Hematopoietic multipotent progenitor cell treated with erythropoietin and hydrocortisone succinate and interleukin-3 and kit ligand, for 4 days (in vitro differentiated cells): ENCODE results near the gene SGTB.

ENCODE experiments used
- DNase-seq: peaks from one replicate; pipeline ENCODE4 v3.0.0-alpha.2; 2015

SGTB gene, protein sequence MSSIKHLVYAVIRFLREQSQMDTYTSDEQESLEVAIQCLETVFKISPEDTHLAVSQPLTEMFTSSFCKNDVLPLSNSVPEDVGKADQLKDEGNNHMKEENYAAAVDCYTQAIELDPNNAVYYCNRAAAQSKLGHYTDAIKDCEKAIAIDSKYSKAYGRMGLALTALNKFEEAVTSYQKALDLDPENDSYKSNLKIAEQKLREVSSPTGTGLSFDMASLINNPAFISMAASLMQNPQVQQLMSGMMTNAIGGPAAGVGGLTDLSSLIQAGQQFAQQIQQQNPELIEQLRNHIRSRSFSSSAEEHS

DNA sequence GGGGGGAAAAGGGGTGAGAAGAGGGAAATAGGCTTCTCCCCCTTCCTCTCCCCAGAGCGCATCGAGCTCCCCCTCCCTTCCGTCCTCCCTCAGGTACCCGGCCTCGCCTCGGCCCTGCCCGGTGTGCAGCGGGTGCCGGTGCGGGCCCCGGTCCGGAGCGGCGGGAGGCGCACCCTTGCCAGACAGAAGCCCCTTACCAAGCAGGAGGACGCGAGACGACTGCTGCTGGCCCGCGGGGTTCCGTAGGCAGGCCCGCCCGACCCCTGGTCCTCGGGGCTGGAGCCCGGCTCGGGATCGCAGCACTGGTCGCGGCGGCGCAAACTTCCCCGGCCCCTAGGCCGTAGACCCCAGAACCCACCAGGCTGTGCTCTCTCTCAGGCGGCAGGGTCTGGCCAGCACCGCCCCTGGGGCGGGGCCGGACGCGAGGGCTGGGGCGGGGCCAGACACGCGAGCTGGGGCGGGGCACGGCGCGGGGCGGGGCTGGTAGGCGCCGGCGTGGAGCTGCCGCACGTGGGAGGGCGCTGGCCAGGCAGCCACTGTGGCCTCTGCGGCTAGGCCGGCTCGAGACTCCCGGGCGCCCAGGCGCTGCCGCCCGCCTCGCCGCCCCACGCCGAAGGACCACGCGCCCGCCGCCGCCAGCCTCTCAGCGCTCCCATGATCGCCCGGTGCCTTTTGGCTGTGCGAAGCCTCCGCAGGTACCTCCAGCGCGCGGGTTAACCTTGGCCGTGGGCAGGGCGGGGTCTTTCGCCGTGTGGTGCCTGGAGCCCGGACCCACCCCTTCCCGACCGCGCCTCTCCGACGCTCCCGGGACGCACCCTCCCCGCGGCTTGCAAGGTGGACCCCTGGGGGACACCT, at the start of gene SGTB, which contains the start of gene NLN:
TSS of gene SGTB (minus strand) at position 390 of the 855 bp plus-strand sequence. CDS start 1,302 bp downstream, outside the sequence.
TSS of gene NLN (plus strand) at position 486 of the 855 bp plus-strand sequence. CDS start at position 655, 169 bp downstream.
- DNase-seq: peak; percentile 92

DNA sequence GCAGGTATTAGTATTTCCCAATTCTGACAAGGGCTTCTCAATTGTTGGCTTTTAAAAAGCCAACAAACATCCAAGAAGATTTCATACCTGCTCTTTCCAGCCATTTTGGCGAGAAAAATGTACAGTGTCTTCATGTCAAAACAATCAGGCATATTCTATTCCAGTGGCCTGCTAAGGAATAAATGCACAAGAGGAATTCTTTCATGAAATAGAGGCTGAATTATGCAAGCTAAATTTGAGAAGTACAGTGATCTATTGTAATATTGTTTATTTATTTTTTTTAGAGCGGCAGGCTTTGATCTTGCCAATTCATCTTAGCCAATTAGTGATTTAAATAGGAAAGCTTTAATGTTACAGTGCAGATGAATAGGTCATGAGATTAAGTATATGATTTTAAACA, 49.4 kb upstream of the SGTB start:
- DNase-seq: no peak

DNA sequence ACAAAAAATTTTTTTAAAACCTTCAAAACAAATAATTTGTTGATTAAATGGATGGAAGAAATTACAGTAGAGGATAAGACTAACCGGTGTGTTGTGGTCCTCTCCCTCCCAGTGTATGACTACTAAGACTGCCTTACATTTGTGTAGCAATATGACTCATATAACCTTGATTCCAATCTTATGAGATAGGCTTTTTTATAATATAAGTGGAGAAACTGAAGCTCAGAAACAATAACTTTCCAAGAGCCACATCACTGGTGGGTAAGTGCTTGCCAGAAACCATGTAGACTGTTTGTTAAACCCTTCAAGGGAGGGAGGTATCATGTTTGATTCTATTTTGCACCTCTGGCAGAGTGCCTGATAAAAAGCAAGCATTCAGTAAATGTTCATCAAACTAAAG, 47.6 kb upstream of the SGTB start:
- no peak for DNase-seq

DNA sequence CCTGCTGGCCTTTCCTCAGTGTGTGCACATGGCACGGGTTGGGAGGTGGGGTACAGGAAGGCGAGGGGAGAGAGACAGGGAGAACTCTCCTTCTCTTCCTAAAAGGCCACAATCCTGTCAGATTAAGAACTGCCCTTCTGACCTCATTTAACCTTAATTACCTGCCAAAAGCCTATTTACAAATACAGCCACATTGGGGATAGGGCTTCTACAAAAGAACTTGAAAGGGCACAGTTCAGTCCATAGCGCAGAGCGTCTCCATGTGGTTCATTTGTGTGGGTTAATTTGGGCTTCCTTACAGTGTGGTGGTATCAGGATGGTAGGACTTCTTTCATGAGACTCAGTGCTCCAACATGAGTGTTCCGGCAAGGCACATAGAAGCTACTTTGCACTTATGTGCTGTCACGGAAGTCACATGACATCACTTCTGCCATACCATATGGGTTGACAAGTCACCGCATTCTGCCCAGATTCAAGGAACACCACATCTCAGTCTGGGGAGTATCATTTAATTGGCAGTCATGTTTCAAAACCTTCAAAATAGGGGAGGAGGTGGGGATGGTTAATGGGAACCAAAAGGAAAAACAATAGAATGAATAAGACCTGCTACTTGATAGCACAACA, 46.9 kb upstream of the SGTB start:
- DNase-seq: no peak

DNA sequence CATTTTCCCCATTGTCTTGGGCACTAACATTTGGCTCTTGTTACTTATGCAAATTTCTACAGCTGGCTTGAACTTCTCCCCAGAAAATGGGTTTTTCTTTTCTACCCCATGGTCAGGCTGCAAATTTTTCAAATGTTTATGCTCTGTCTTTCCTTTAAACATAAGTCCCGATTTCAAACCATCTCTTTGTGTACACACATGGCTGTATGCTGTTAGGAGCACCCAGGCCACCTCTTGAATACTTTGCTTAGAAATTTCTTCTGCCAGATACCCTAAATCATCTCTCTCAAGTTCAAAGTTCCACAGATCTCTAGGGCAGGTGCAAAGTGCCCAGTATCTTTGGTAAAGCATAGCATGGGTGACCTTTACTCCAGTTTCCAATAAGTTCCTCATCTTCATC, 45.7 kb upstream of the SGTB start:
- no peak for DNase-seq

DNA sequence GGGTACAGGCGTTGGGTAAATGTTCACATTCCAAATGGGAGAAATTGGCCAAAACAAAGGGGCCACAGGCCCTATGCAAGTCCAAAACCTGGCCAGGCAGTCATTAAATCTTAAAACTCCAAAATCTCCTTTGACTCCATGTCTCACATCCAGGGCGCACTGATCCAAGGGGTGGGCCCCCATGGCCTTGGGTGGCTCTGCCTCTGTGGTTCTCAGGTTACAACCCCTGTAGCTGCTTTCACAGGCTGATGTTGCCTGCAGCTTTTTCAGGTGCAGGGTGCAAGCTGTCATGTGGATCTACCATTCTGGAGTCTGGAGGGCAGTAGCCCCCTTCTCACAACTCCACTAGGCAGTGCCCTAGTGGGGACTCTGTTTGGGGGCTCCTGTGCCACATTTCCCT, 44.9 kb upstream of the SGTB start:
- DNase-seq: no peak

DNA sequence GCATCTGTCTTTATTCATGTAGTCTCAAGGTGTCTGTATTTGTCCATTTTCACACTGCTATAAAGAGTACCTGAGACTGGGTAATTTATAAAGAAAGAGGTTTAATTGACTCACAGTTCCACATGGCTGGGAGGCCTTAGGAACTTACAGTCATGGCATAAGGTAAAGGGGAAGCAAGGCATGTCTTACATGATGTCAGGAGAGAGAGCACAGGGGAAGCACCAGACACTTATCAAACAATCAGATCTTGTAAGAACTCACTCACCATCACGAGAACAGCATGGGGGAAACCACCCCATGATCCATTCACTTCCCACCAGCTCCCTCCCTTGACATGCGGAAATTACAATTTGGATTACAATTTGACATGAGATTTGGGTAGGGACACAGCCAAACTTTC, 44.3 kb upstream of the SGTB start:
- peak; percentile 20 for DNase-seq

DNA sequence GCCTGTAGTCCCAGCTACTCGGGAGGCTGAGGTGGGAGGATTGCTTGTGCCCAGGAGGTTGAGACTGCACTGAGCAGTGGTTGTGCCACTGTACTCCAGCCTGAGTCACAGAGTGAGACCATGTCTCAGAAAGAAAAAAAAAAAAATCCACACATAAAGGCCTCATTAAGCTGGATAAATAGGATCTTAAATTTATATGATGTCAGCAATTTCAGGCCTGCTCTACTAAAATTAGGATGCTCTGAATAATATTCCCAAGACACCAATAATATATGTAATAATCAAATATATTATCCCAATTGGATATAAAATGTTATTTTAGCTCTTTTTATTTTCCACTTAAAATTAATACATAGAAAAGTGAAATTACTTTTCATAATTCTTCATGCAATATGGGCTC, 43.7 kb upstream of the SGTB start:
- no peak for DNase-seq

DNA sequence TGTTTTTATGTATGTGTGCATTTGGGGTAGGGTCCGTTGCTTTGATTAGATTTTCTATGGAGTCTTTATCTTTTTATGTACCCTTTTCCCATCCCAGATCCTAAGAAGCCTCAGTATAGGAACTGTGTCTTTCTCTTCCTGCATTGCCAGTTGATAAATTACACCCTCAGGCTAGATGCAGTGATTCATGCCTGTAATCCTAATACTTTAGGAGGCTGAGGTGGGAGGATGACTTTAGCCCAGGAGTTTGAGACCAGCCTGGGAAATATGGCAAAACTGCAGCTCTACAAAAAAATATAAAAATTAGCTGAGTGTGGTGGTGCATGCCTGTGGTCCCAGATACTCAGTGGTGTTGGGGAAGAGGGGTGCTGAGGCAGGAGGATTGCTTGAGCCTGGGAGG, 40.3 kb upstream of the SGTB start:
- no peak for DNase-seq

DNA sequence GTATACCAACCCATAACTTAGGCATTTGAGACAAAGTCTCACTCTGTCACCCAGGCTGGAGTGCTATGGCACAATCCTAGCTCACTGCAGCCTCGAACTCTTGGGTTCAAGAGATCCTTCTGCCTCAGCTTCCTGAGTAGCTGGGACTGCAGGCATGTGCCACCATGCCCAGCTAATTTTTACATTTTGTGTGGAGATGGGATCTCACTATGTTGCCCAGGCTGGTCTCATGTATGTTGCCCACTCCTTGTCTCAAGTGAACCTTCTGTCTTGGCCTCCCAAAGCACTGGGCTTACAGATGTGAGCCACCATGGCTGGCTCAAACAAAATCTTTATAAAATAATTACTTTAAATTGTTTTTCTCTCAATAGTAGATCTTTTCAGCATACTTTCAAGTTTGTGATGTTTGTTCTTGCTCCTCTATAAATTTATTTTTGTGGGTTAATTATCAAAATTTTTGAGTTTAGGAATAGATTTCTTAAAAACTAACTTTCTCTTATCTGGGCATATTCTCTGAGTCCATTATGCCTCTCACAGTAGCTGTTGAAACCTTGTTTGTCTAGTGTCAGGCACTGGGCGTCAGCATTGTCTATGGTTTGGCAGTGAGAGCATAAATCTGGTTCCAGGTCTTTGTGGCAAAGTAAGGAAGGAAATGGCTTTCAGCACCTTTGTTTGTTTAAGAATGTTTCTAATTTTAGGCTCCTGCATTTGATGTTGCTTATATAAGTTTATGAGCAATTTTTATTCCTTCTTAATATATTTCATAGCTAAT, 38.8 kb upstream of the SGTB start:
- peak; percentile 40 for DNase-seq

DNA sequence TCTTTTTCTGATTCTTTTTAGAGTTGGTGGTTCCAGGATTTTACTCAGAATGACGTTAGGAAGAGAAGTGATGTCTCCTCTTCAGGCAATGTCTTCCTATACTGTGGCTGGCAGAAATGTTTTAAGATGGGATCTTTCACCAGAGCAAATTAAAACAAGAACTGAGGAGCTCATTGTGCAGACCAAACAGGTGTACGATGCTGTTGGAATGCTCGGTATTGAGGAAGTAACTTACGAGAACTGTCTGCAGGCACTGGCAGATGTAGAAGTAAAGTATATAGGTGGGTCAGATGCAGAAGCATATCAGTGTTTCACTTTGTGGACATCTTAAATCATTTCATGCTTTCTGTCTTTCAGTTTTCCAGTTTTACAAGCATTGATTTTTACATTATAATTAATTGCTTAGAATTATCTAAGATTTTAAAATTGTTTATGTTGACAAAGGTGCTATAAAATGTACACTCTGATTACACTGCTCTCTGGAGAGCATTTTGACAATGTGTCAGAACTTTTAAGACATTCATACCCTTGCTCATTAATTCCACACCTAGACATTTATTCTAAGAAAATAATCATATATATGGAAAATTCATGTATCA, 36.7 kb upstream of the SGTB start:
- no peak for DNase-seq

DNA sequence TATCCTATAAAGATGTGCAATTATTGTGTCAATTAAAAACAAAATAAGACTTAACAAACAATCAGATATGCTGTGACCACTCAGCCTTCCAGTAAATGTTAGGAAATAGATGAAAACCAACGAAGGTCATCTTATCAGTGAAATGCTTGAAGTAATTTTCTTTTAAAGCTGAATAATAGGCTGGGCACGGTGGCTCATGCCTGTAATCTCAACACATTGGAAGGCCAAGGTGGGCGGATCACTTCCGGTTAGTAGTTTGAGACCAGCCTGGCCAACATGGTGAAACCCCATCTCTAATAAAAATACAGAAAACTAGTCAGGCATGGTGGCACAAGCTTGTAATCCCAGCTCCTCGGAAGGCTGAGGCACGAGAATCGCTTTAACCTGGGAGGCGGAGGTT, 31.3 kb upstream of the SGTB start:
- DNase-seq: peak; percentile 15

DNA sequence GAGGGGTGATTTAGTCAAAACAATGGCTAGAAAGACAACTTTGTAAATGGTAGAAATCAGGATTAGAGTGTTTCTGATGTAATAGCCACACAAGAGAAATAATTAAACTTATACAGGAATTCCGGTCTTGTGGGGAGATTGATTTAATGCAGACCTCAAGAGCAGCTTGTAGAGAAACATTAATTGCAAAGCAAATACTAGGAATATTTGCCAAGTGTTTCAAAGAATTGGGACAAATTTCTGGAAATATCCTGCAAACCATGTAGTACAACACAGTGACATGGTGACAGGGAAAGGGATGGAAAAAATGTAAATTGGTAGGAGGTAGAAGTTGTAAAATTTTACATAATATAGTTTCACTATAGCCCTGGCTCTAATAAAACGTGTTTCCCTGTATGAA, 29.0 kb upstream of the SGTB start:
- DNase-seq: no peak

DNA sequence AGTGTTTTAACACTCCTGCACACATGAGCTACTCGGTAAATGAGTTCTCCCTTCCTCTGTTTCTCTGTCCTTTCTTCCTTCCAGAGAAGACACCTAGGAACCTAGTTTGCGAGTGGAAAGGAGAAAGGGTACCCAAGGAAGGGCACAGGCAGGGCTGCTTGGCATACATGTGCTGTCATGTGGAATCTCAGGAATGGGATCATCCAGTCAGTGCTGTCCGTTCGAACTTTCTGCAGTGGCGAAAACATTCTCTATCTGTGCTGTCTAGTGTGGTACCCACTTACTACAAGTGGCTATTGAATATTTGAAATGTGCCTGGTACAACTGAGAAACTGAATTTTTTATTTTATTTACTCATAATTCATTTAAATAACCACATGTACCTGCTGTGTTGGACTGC, 28.0 kb upstream of the SGTB start:
- DNase-seq: no peak

DNA sequence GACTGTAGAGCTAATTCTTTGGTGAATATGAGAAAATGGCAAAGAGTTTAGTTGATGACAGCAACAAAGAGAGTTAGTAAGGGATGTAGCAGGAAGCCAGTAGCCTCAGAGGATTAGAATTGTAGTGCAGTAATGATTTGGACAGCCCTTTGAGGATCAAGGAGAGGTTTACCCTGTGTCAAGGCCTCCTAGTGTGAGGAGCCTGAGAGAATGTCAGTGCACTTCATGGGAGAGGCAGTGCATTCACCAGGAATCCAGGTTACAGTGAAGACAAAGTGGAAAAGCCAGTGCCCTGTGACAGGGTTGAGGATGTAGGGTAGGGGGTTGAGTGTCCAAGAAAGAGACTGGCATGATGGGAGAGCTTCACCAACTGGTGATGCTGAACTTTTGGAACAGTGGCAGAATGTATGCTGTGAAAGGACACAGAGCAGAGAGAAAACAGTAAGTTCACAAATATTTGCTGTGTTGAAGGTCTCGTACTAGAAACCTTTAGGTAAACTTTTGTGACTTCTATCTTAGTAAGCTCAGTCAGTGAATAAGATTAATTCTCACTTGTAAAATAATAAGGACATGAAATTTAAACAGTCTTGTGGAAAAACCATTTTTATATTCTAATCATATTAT, 27.4 kb upstream of the SGTB start:
- no peak for DNase-seq

DNA sequence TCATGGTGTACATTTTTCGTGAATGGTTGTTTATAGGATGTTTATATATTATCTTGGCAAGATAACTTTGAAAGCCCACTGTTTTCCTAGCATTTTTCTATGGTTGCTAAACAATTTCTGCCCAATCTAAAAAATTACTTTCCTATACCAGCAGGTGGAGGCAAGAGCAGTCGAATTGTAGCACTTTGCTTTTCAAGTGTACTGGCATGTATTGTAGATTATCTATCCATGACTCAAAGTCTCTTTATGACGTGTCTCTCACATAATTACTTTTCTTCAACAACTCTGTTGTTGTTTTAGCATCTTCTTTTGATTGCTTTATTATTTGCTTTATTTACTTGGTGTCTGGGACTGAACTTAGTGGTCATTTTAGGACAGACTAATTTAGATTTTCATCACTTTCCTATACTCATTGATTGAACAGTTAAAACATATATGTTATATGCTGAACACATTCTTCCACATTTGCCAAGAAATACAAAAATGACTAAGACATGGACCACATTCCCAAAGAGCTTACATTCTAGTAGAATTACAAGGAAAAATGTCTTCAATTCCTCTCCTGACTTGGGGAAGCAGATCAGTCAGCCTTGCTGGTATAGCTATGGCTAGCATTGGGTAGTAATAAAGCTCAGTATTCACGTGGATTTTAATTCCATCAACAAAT, 20.8 kb upstream of the SGTB start:
- DNase-seq: peak; percentile 83

DNA sequence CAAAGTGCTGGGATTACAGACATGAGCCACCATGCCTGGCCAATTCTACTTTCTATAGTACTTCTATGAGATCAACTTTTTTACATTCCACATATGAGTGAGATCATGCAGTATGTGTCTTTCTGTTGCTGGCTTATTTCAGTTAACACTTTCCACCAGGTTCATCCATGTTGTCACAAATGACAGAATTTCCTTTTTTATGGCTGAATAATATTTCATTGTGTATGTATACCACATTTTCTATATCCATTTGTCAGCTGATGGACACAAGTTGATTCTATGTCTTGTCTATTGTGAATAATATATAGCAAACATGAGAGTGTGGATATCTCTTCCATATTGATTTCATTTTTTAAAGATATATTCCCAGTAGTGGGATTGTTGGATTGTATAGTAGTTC, 17.3 kb upstream of the SGTB start:
- DNase-seq: no peak

DNA sequence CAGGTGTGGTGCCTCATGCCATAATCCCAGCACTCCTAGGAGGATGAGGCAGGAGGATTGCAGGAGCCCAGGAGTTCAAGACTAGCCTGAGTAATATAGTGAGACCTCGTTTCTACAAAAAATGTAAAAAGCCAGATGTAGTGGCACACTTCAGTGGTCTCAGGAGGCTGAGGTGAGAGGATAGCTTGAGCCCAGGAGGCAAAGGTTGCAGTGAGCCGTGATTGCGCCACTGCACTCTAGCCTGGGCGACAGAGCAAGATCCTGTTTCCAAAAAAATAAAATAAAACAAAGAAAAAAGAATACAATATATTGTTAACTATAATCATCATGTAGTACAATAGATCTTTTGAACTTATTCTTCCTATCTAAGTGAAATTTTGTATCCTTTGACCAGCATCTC, 16.4 kb upstream of the SGTB start:
- DNase-seq: no peak

DNA sequence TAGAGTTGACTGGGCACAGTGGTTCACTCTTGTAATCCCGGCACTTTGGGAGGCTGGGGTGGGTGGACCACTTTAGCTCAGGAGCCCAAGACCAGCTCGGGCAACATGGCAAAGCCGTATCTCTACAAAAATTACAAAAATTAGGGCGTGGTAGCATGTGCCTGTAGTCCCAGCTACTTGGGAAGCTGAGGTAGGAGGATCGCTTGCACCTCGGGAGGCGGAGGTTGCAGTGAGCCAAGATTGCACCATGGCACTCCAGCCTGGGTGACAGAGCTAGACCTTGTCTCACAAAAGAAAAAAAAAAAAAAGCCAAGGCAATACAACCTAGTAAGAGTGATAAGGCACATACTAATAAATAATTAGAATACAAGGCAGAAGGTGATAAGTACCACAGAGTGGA, 15.9 kb upstream of the SGTB start:
- DNase-seq: no peak

DNA sequence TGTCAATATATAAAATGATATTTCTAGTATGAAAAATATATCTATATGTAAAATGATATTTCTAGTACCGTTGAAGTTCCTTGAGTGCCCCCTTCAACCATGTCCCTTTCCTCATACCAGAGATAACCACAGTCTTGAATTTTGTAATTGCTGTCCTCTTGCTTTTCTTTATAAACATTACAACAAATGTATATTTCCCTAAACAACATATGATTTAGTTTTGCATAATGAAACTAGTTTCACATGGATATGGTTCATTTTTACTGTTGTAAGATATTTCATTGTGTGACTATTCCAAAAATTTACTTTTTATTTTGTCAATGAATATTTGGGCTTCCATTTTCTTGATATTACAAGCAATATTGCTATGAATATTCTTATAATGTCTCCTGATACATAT, 14.1 kb upstream of the SGTB start:
- DNase-seq: no peak

DNA sequence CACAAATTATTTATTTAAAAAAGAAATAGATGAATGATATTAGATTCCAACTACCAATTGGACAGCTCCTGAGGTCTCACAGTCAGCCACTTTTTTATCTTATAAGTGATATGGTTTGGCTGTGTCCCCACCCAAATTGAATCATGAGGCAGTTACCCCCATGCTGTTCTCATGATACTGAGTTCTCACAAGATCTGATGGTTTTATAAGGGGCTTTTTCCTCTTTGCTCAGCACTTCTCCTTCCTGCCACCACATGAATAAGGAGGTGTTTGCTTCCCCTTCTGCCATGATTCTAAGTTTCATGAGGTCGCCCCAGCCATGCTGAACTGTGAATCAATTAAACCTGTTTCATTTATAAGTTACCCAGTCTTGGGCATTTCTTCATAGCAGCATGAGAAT, 13.0 kb upstream of the SGTB start:
- DNase-seq: peak; percentile 61
